Measurements from ENCODE around the gene BAZ2B. TPM values are rescaled to one million over a fixed set of nuclear protein-coding genes. Genes with fewer than 3 reads are reported as not detected.

BAZ2B gene
- polyA plus RNA-seq, 1 of the 3 experiments (the other 2 are of a cell fraction): 10.2 TPM

- Histone ChIP-seq H2AFZ (ENCODE audit: low read depth) (no peak overlapping the region), H3K4me1 (ENCODE audit: control insufficient read depth in 1 of 2, insufficient read depth in 2 of 2, low read depth in 1 of 2, low read length in 1 of 2) (peaks cover 2 to 8% of the 10 kb centered on the region in 2 experiments; a peak in 3 of 4 replicates), H3K27ac (ENCODE audit: low read depth in 2 of 2, low read length in 1 of 2) (no peak overlapping the region), H3K9me3 (no peaks in the 10 kb centered on the region), H4K20me1 (ENCODE audit: insufficient read depth) (no peaks in the 10 kb centered on the region; the same call in 1 of the 2 replicates), H3K79me2 (ENCODE audit: insufficient read depth) (no peaks in the 10 kb centered on the region; the same call in 1 of the 2 replicates), H3K4me2 (no peak overlapping the region), H3K27me3 (ENCODE audit: insufficient read depth) (no peaks in the 10 kb centered on the region), H3K9me2 (no peaks in the 10 kb centered on the region), H3K4me3 (ENCODE audit: low read depth in 2 of 2, low read length in 1 of 2) (no peak overlapping the region), H3F3A (replicated peaks; ENCODE audit: insufficient read depth) (peaks cover 23% of the 10 kb centered on the region), H3K36me3 (replicated peaks in 1 of 2; ENCODE audit: control insufficient read depth in 1 of 2, insufficient read depth in 2 of 2, low read length in 1 of 2) (peaks cover 0 to 1% of the 10 kb centered on the region in 2 experiments), H3K9ac (no peak overlapping the region)
- CTCF ChIA-PET: no interaction called here
- POLR2A ChIA-PET: no interaction called here
- no peak for DNase-seq
- no peak for TF ChIP-seq TAF1 (IDR thresholded peaks at IDR 0.05; ENCODE audit: borderline replicate concordance, low read depth, low read length)
- TF ChIP-seq USF1 (IDR thresholded peaks at IDR 0.05; ENCODE audit: borderline replicate concordance, low read depth): no peak
- TF ChIP-seq EP300 (IDR thresholded peaks at IDR 0.05; ENCODE audit: borderline replicate concordance in 1 of 2, low read depth in 1 of 2, low read length in 1 of 2): no peak
- TF ChIP-seq FOXM1 (IDR thresholded peaks at IDR 0.05; ENCODE audit: low read depth): no peak
These were observed 162.2 kb downstream of the BAZ2B start for GRCh38 chr2:159454185-159454584.

GRCh38 chr2:159450180-159450579 is 166.2 kb downstream of the BAZ2B start:
- H2AFZ ChIP-seq (ENCODE audit: low read depth): no peak overlapping the region
- H4K20me1 ChIP-seq (ENCODE audit: insufficient read depth): no peaks in the 10 kb centered on the region; the same call in 1 of the 2 replicates
- DNase-seq: no peak
- CTCF ChIA-PET: interaction anchor here (0.8 to 1.6 kb wide), 3 partner anchors 228 to 1773 kb away, joined by 3 to 5 read pairs (median 3); partner anchors contain the start of gene MARCHF7
- H3K27me3 ChIP-seq (ENCODE audit: insufficient read depth): no peaks in the 10 kb centered on the region
- H3K9me3 ChIP-seq: no peaks in the 10 kb centered on the region
- peaks cover 15% of the 10 kb centered on the region for H3F3A ChIP-seq (replicated peaks; ENCODE audit: insufficient read depth)
- peaks cover 17 to 25% of the 10 kb centered on the region in 2 experiments for H3K36me3 ChIP-seq (replicated peaks in 1 of 2; ENCODE audit: control insufficient read depth in 1 of 2, insufficient read depth in 2 of 2, low read length in 1 of 2)
- peaks cover 2 to 8% of the 10 kb centered on the region in 2 experiments; a peak in 3 of 4 replicates for H3K4me1 ChIP-seq (ENCODE audit: control insufficient read depth in 1 of 2, insufficient read depth in 2 of 2, low read depth in 1 of 2, low read length in 1 of 2)
- H3K9ac ChIP-seq: no peak overlapping the region
- 98% methylated on average over 3 of the region's 3 CpGs for WGBS (ENCODE audit: low lambda C conversion rate)
- H3K9me2 ChIP-seq: no peaks in the 10 kb centered on the region
- TF ChIP-seq PBX3 (IDR thresholded peaks at IDR 0.05) (no peak), SIN3A (IDR thresholded peaks at IDR 0.05; ENCODE audit: borderline replicate concordance, low read depth, low read length) (no peak), JUND (IDR thresholded peaks at IDR 0.05) (no peak), RXRA (IDR thresholded peaks at IDR 0.05; ENCODE audit: borderline replicate concordance, low read depth) (no peak), GATA2 (CRISPR knock-in tag; IDR thresholded peaks at IDR 0.05) (no peak), RFX5 (IDR thresholded peaks at IDR 0.05; ENCODE audit: low read length) (no peak), MEF2A (IDR thresholded peaks at IDR 0.05; ENCODE audit: borderline replicate concordance, low read depth) (no peak), NRF1 (IDR thresholded peaks at IDR 0.05; ENCODE audit: low read depth, low read length) (no peak), IRF3 (IDR thresholded peaks at IDR 0.05; ENCODE audit: low read depth, low read length) (no peak), POLR2AphosphoS5 (IDR thresholded peaks at IDR 0.05; ENCODE audit: low read depth, low read length) (no peak), CTCF (IDR thresholded peaks at IDR 0.05) (no peak), SMC3 (IDR thresholded peaks at IDR 0.05; ENCODE audit: low read depth, low read length) (no peak), ZBTB33 (IDR thresholded peaks at IDR 0.05; ENCODE audit: borderline replicate concordance, low read depth) (no peak), YY1 (IDR thresholded peaks at IDR 0.05; ENCODE audit: low read depth) (no peak), FOXJ3 (CRISPR knock-in tag; IDR thresholded peaks at IDR 0.05) (no peak), TEAD4 (IDR thresholded peaks at IDR 0.05; ENCODE audit: borderline replicate concordance, insufficient read depth) (no peak), ELF1 (IDR thresholded peaks at IDR 0.05) (no peak), RCOR1 (IDR thresholded peaks at IDR 0.05; ENCODE audit: low read length) (no peak), CHD2 (IDR thresholded peaks at IDR 0.05; ENCODE audit: low read length, partially characterized antibody) (no peak), FOXM1 (IDR thresholded peaks at IDR 0.05; ENCODE audit: low read depth) (no peak)
- POLR2A ChIA-PET: no interaction called here
- H3K27ac ChIP-seq (ENCODE audit: low read depth in 2 of 2, low read length in 1 of 2): no peak overlapping the region
- no peak overlapping the region for H3K4me3 ChIP-seq (ENCODE audit: low read depth in 2 of 2, low read length in 1 of 2)
- H3K79me2 ChIP-seq (ENCODE audit: insufficient read depth): no peaks in the 10 kb centered on the region; the same call in 1 of the 2 replicates
- H3K4me2 ChIP-seq: no peak overlapping the region
